ENCODE results near the gene PGA5.

The PGA5 gene

DNA sequence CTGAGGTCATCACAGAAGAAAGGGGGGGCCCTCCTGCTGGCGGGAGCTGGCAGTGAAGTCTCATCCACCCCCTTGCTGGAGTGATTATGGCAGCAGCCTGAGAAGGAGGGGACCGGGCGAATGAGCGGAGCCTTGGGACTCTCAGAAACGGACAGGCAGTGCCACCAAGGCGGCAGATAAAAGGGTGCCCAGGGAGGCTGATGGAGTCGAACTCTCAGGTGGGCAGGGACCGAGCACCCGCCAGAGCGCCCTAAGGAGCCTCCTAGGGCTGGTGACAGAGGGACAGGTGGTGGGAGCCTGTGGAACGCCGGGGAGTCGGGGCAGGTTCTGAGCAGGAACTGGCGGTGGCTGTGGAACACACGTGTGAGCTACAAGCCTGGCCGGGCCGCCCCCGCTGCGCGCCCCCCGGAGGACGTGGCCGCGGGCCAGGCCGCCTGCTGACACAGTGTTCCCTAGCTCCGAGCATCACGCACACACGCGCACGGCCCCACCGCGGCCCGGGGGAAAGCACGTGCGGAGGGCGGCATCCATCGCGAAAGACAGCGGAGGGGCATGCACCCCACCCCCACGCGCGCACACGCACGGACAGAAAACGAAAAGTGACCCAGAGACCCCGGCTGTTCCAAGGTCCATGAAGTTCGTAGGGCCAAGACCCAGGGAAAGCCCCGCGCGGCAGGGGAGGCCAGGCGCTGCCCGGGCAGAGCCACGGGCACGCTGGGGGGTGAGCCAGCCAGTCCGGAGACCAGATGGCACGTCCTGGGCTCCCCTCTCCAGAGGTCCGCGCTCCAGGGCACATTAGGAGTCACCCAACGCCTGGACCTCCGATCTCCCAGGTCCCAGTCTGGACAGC lies 53.1 kb downstream of the PGA5 start:
- peak; percentile 14 to 30 (median 24) for DNase-seq (ENCODE audit: low read depth in 2 of 3, low spot score in 1 of 3)

DNA sequence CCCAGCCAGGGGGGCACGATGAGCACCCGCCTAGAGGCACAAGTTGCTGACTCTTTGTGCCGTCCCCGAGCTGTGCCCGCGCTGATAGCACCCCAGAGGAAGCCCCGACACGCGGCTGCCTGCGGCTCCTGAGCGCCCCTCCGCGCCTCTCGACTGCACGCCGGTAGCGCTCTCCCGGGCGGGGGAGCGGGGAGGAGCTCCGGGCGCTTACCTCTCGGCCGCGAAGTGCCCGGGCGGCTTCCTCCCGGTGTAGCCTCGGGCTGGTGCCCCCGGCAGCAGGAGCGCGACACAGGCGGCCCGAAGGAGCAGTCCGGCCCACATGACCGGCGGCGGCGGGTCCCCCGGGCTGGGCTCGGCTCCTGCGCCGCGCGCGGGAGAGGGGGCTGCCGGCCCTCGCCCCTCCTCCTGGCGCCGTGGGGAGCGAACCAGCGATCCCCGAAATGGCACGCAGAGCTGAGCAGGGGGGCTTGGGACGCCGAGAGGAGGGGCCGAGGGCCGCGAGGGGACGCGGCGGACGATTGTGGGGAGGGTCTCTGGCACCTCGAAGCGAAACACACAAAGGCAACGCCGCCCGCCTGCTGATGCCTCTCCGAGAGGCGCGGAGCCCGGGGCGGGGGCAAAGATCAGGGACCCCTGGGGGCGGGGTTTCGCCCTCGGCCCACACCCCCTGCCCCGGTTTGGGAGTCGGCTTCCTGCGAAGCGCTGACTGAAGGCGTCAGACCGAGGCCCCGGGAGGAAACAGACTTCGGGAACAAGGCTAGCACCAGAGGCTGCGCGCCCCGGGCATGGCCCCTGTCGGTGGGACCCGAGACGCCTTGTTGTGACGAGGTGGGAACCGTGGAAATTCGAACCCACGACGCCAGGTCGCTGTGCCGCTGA lies 54.0 kb downstream of the PGA5 start, which contains the start of gene VWCE:
VWCE (minus strand) TSS at position 600 of the 879 bp plus-strand sequence; CDS start at position 321, 279 bp downstream.
- peak; percentile 53 to 64 (median 61) for DNase-seq (ENCODE audit: low read depth in 2 of 3, low spot score in 1 of 3)

DNA sequence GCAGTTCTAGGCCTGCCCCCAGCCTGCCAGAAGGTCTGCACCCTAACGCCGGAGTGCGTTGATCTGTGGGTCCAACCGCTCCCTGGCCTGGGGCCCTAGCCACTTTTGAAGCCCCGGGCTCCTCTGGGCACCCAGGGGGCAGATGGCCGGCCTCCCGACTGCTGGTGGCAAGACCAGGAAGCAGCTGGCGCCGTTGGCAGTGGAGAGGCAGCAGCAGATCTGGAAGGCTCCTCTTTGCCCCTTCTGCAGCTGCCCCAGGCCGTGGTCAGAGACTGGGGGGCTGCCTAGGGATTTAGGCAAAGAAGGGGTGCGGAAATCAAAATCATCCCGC lies 54.6 kb downstream of the PGA5 start:
- DNase-seq (ENCODE audit: low read depth in 2 of 3, low spot score in 1 of 3): no peak

DNA sequence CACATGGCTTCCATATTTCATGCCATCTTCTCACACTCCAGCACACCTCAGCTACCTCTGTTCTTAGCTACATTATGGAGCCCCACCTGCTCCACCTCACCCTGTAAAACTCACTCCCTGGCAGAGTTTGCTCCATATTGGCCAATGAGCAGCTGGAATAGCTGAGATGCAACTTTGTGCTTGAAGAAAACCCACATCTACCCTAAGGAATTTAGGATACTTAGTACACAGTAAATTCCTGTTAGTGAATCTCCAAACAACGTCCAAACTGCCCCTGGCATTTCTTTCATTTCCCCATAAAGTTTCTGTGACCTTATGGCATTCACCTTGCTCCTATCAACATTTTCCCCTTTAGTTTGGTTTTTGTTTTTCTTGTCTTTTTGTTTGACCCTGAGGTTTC lies 56.4 kb downstream of the PGA5 start:
- no peak for DNase-seq (ENCODE audit: low read depth in 2 of 3, low spot score in 1 of 3)

DNA sequence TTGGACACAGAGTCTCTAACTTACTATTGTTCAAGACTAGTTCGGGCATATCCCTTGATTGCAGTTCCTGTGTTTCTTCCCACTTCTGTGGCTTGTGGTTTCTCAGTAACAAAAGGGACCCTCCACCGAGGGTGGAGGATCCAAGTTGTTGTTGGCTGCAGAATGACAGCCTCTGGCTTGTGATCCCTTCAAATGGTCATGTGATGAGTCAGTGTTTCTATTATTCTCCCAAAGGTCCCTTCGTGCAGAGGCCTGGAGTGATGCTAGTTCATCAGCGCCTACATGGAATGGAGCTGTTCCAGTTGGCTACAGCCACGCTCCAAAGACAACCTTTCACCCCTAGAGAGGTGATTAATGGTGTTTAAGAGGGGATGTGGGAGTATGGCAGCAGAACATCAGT lies 56.8 kb downstream of the PGA5 start:
- DNase-seq (ENCODE audit: low read depth in 2 of 3, low spot score in 1 of 3): no peak

DNA sequence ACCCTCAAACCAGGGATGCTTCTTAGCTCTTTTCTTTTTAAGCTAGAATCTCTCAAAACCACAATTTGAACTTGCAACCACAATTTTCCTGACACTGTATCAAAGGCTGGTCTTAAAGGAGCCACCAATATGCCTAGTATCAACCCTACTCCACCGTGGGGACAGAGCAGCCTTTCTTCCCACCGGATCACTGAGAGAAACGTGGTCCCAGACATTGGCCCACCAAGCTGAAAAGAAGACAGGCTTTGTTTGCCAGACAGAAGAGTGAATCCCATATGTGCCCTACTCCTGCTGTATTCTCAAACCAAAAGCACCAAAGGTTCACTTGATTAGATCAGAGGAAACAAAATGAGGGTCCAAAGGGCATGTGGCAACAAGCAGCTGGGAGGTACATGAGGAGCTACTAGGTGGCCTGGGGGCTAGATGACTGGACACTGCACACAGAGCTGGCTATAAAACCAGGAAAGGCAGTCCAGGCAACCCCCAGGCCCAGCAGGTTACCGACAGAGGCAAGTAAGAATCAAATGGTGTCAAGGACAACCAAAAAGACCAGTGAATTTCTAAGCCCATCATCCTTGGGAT lies 57.8 kb downstream of the PGA5 start:
- no peak for DNase-seq (ENCODE audit: low read depth in 2 of 3, low spot score in 1 of 3)
